Breast epithelium (tissue), 3 donors: ENCODE measurements around the gene HYPK.

Source experiments
- POLR2AphosphoS5 ChIP-seq, 3 donors: sonication (generic); formaldehyde crosslinking; IDR thresholded peaks; one replicate each; pipeline ENCODE4 v1.6.1; 2017; ENCODE audit warnings: antibody characterized with exemption in 3 of 3
- TF ChIP-seq, protein P1 (sequence below), 3 donors: fragments of 450-650 bp; IDR thresholded peaks; one replicate each; pipeline ENCODE4 v1.5.1; 2016 to 2017; ENCODE audit warnings: antibody characterized with exemption in 3 of 3, mild to moderate bottlenecking in 3 of 3, moderate library complexity in 3 of 3

DNA sequence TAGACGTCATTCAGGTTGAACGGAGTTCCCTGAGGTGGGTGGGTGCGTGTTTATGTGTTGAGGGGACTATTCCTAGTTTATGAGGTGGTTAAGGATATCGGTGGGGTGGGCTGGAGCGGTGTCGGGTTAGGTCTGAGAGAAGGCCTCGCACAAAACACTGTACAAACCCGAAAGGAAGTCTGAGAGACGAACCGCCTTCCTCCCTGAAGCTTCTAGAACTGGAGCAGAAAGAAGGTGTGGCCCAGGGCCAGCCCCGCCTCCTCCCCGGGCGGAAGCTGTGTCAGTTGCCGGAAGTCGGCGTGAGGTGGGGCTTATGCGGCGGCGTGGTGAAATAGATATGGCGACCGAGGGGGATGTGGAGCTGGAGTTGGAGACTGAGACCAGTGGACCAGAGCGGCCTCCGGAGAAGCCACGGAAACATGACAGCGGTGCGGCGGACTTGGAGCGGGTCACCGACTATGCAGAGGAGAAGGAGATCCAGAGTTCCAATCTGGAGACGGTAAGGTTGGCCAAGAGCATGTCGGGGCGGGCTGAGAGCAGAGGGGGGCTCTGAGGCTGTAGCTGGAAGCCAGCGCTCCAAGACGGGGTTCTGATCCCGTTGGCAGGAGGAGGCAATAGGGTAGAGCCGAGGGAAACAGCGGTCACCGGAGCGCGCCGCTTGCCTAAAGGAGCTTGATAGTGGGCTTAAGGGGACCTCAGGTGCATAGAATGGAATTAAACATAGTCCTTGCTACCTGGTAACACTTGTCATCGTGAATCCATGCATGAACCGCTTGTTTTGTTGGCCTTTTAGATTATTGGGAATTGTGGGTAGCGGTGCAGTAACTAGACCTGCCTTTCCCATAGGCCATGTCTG, at the start of gene HYPK:
- TF ChIP-seq POLR2AphosphoS5 (IDR thresholded peaks at IDR 0.05) = peak; percentile 73 to 89 (median 85)
- TF ChIP-seq, protein P1, sequence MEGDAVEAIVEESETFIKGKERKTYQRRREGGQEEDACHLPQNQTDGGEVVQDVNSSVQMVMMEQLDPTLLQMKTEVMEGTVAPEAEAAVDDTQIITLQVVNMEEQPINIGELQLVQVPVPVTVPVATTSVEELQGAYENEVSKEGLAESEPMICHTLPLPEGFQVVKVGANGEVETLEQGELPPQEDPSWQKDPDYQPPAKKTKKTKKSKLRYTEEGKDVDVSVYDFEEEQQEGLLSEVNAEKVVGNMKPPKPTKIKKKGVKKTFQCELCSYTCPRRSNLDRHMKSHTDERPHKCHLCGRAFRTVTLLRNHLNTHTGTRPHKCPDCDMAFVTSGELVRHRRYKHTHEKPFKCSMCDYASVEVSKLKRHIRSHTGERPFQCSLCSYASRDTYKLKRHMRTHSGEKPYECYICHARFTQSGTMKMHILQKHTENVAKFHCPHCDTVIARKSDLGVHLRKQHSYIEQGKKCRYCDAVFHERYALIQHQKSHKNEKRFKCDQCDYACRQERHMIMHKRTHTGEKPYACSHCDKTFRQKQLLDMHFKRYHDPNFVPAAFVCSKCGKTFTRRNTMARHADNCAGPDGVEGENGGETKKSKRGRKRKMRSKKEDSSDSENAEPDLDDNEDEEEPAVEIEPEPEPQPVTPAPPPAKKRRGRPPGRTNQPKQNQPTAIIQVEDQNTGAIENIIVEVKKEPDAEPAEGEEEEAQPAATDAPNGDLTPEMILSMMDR (IDR thresholded peaks at IDR 0.05) = no peak
